ENCODE data around the gene DEFB113. TPM values are rescaled to one million over a fixed set of nuclear protein-coding genes. Genes with fewer than 3 reads are reported as not detected.

Gene DEFB113
- total RNA-seq (2013; cell fraction: nucleolus; rRNA removed) = not detected in 2 replicates
- total RNA-seq (2014; rRNA removed) (not detected in 2 replicates), total RNA-seq (2014; rRNA removed; fragmentation: Illumina TruSeq; extraction: Trizol) (not detected in 2 replicates), total RNA-seq (2021) (not detected in 2 replicates), polyA plus RNA-seq (2011; rRNA removed) (not detected in 2 replicates), polyA plus RNA-seq (2014; fragmentation: Illumina TruSeq; extraction: Trizol) (not detected in 2 replicates), polyA plus RNA-seq (2014; fragmentation: Nextera tagmentation; extraction: Ambion mirVana) (not detected), polyA plus RNA-seq (2014; rRNA removed) (not detected in 2 replicates), polyA plus RNA-seq (2016; fragmentation: Nextera tagmentation; extraction: Ambion mirVana) (not detected), polyA minus RNA-seq (2011; rRNA and poly(A)+ RNA removed) (not detected in 2 replicates), Bru-seq, nascent RNA (not detected), BruChase-seq, experiment 1, labeled RNA remaining after a 6-hour chase (not detected), BruChase-seq, experiment 2, labeled RNA remaining after a 2-hour chase (not detected)
- not detected for polyA plus RNA-seq (2011; ENCODE audit: low read depth)
- not detected in 2 replicates for polyA plus RNA-seq (2011; cell fraction: cytosol; rRNA removed)
- polyA plus RNA-seq (2011; cell fraction: nucleus; rRNA removed) = not detected in 2 replicates
- not detected in 2 replicates for polyA plus RNA-seq (2012)
- polyA minus RNA-seq (2011; cell fraction: cytosol; rRNA and poly(A)+ RNA removed) = not detected in 2 replicates
- not detected in 2 replicates for polyA minus RNA-seq (2011; cell fraction: nucleus; rRNA and poly(A)+ RNA removed)
- long read RNA-seq, experiment 1 = 0 reads
- long read RNA-seq, experiment 2 = 0 reads

DNA sequence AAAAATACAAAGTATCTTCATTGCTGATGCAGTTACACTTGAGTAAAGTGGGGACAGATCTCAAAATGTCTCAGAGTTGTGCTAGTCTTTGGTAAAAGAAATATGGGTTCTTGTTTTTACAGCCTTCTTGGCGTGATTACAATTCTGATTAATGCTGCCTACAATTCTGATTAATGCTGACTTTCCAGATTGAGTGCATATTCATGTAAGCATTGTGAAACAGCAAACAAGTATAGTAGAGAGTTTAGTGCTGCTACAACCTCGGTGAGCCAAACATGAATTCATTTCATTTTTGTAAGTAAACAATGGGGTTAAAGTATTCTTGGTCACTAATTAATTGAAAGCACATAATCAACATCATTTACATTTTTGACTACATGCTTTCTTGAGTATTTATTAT lies at the start of gene DEFB113:
Gene DEFB113, minus strand, starts transcription at position 21 of the 400 bp plus-strand sequence. Its CDS starts 0 bp downstream, at position 21.
- TF ChIP-seq RUNX3 (IDR thresholded peaks at IDR 0.05; ENCODE audit: low read length) (no peak), MEF2A (IDR thresholded peaks at IDR 0.05; ENCODE audit: insufficient read depth, low read depth, low read length) (no peak), ZSCAN29 (IDR thresholded peaks at IDR 0.05) (no peak)
- TF ChIP-seq, protein P1, sequence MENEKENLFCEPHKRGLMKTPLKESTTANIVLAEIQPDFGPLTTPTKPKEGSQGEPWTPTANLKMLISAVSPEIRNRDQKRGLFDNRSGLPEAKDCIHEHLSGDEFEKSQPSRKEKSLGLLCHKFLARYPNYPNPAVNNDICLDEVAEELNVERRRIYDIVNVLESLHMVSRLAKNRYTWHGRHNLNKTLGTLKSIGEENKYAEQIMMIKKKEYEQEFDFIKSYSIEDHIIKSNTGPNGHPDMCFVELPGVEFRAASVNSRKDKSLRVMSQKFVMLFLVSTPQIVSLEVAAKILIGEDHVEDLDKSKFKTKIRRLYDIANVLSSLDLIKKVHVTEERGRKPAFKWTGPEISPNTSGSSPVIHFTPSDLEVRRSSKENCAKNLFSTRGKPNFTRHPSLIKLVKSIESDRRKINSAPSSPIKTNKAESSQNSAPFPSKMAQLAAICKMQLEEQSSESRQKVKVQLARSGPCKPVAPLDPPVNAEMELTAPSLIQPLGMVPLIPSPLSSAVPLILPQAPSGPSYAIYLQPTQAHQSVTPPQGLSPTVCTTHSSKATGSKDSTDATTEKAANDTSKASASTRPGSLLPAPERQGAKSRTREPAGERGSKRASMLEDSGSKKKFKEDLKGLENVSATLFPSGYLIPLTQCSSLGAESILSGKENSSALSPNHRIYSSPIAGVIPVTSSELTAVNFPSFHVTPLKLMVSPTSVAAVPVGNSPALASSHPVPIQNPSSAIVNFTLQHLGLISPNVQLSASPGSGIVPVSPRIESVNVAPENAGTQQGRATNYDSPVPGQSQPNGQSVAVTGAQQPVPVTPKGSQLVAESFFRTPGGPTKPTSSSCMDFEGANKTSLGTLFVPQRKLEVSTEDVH (IDR thresholded peaks at IDR 0.05; ENCODE audit: low read depth, partially characterized antibody) = no peak
- no TSS peak for BruUV-seq (replicated peaks)
- intact Hi-C loops (cut with micrococcal nuclease; ENCODE audit: unreplicated experiment) = no loop called here
- ATAC-seq (no peak), DNase-seq (ENCODE audit: low read depth, low spot score) (no peak), FAIRE-seq (no peak)
- RAD21 ChIA-PET (ENCODE audit: unreplicated experiment) = no interaction called here
- in situ Hi-C loops (cut with MboI) = no loop called here
- CTCF ChIA-PET = no interaction called here
- Histone ChIP-seq H3K4me3 (no peak within 1 kb of the TSS), H3K36me3 (ENCODE audit: control insufficient read depth in 2 of 2, insufficient read depth in 2 of 2, low read length in 1 of 2) (no peaks in the 10 kb centered on the region), H3K9me3 (replicated peaks; ENCODE audit: control insufficient read depth, insufficient read depth, low read length) (no peaks in the 10 kb centered on the region), H3K27me3 (replicated peaks in 1 of 2; ENCODE audit: control insufficient read depth in 2 of 2, insufficient read depth in 2 of 2, low read length in 1 of 2) (no peaks in the 10 kb centered on the region), H2AFZ (ENCODE audit: control insufficient read depth, low read depth, low read length) (no peak within 1 kb of the TSS), H3K27ac (ENCODE audit: control insufficient read depth, insufficient read depth) (no peak within 1 kb of the TSS), H3K9ac (ENCODE audit: control insufficient read depth, insufficient read depth, low read length) (no peak within 1 kb of the TSS), H3K4me1 (ENCODE audit: control insufficient read depth, insufficient read depth, low read length) (no peaks in the 10 kb centered on the region), H3K4me2 (ENCODE audit: control insufficient read depth, insufficient read depth) (no peak within 1 kb of the TSS), H4K20me1 (ENCODE audit: control insufficient read depth, insufficient read depth) (no peaks in the 10 kb centered on the region), H3K79me2 (ENCODE audit: control insufficient read depth, insufficient read depth, low read length) (no peaks in the 10 kb centered on the region)
- SMC1A ChIA-PET (ENCODE audit: uncharacterized antibody, unreplicated experiment) = no interaction called here
- POLR2A ChIA-PET = no interaction called here
- WGBS (ENCODE audit: insufficient coverage, insufficient replicate concordance, low lambda C conversion rate, missing lambda C conversion rate) = 0% methylated on average over 2 of the region's 2 CpGs

Measured in GM12878 (cell line).